Measurements from ENCODE around the gene GNG12. TPM values are rescaled to one million over a fixed set of nuclear protein-coding genes. Genes with fewer than 3 reads are reported as not detected.
"Not testable (repeated sequence)": the region's sequence is repeated elsewhere in the genome, so short reads cannot be mapped to it uniquely, and the experiment has no call there.

GNG12 gene
- total RNA-seq, 2 experiments from 2014 or later, result 0.12 TPM

GRCh38 chr1:67668660-67669059, 164.6 kb downstream of the GNG12 start:
- Mint-ChIP-seq H3K4me1 (ENCODE audit: low read depth) (no peaks in the 10 kb centered on the region), H3K27ac (no peak overlapping the region), H3K27me3 (peaks cover 11% of the 10 kb centered on the region), H3K4me3 (no peak overlapping the region), H3K9me3 (no peaks in the 10 kb centered on the region), H3K36me3 (no peaks in the 10 kb centered on the region)
- CTCF ChIA-PET, result no interaction called here
- DNase-seq, result no peak
- intact Hi-C loops (cut with micrococcal nuclease), result no loop called here
- POLR2A ChIA-PET, result no interaction called here

- H3K9me3 Mint-ChIP-seq, result no peaks in the 10 kb centered on the region
- H3K4me3 Mint-ChIP-seq, result no peak overlapping the region
- H3K36me3 Mint-ChIP-seq, result no peaks in the 10 kb centered on the region
- H3K27me3 Mint-ChIP-seq, result peaks cover 14% of the 10 kb centered on the region
- no peak overlapping the region for H3K27ac Mint-ChIP-seq
- no peaks in the 10 kb centered on the region for H3K4me1 Mint-ChIP-seq (ENCODE audit: low read depth)
- no peak for DNase-seq
- CTCF ChIA-PET, result no interaction called here
- intact Hi-C loops (cut with micrococcal nuclease), result no loop called here
- POLR2A ChIA-PET, result no interaction called here
Observed at GRCh38 chr1:67666636-67667035, 166.6 kb downstream of the GNG12 start.

- intact Hi-C loops (cut with micrococcal nuclease); POLR2A ChIA-PET: not testable (repeated sequence)
- H3K27me3 Mint-ChIP-seq, result peaks cover 18% of the 10 kb centered on the region
Observed at GRCh38 chr1:67665307-67665706, 168.0 kb downstream of the GNG12 start.

GRCh38 chr1:67664048-67664447, 169.2 kb downstream of the GNG12 start:
- no peak for DNase-seq
- Mint-ChIP-seq H3K9me3 (no peaks in the 10 kb centered on the region), H3K4me1 (ENCODE audit: low read depth) (no peaks in the 10 kb centered on the region), H3K36me3 (no peaks in the 10 kb centered on the region), H3K27me3 (peaks cover 21% of the 10 kb centered on the region), H3K4me3 (no peak overlapping the region), H3K27ac (no peak overlapping the region)
- ChIA-PET POLR2A (no interaction called here), CTCF (no interaction called here)
- intact Hi-C loops (cut with micrococcal nuclease), result no loop called here

More at GRCh38 chr1:67665307-67665706, 168.0 kb downstream of the GNG12 start:
- H3K4me1 Mint-ChIP-seq (ENCODE audit: low read depth); H3K9me3 Mint-ChIP-seq; CTCF ChIA-PET; DNase-seq; H3K27ac Mint-ChIP-seq; H3K36me3 Mint-ChIP-seq; H3K4me3 Mint-ChIP-seq: not testable (repeated sequence)

GRCh38 chr1:67662884-67663283, 170.4 kb downstream of the GNG12 start:
- Mint-ChIP-seq H3K9me3 (no peaks in the 10 kb centered on the region), H3K27ac (no peak overlapping the region), H3K36me3 (no peaks in the 10 kb centered on the region), H3K27me3 (peaks cover 21% of the 10 kb centered on the region), H3K4me3 (no peak overlapping the region), H3K4me1 (ENCODE audit: low read depth) (no peaks in the 10 kb centered on the region)
- ChIA-PET CTCF (interaction anchor here (0.5 to 1.0 kb wide), 2 partner anchors 102 to 663 kb away, joined by 3 read pairs; no protein-coding TSS in a partner anchor), POLR2A (no interaction called here)
- DNase-seq, result no peak
- intact Hi-C loops (cut with micrococcal nuclease), result no loop called here

GRCh38 chr1:67659229-67659628, 174.0 kb downstream of the GNG12 start:
- DNase-seq, result no peak
- intact Hi-C loops (cut with micrococcal nuclease), result no loop called here
- peaks cover 18% of the 10 kb centered on the region for H3K27me3 Mint-ChIP-seq
- H3K9me3 Mint-ChIP-seq, result no peaks in the 10 kb centered on the region
- H3K36me3 Mint-ChIP-seq, result no peaks in the 10 kb centered on the region
- ChIA-PET POLR2A (no interaction called here), CTCF (interaction anchor here (1.2 kb wide), 1 partner anchor 106 kb away, joined by 3 read pairs; no protein-coding TSS in a partner anchor)
- H3K27ac Mint-ChIP-seq, result no peak overlapping the region
- no peak overlapping the region for H3K4me3 Mint-ChIP-seq
- no peaks in the 10 kb centered on the region for H3K4me1 Mint-ChIP-seq (ENCODE audit: low read depth)

- DNase-seq; H3K9me3 Mint-ChIP-seq; H3K27ac Mint-ChIP-seq; intact Hi-C loops (cut with micrococcal nuclease); H3K36me3 Mint-ChIP-seq; H3K4me3 Mint-ChIP-seq; POLR2A ChIA-PET; H3K4me1 Mint-ChIP-seq (ENCODE audit: low read depth): not testable (repeated sequence)
- peaks cover 15% of the 10 kb centered on the region for H3K27me3 Mint-ChIP-seq
- CTCF ChIA-PET, result interaction anchor here (1.0 to 1.1 kb wide), 2 partner anchors 89 to 103 kb away, joined by 3 read pairs; no protein-coding TSS in a partner anchor
Observed at GRCh38 chr1:67657152-67657551, 176.1 kb downstream of the GNG12 start.

GRCh38 chr1:67655581-67655980, 177.7 kb downstream of the GNG12 start:
- Mint-ChIP-seq H3K9me3 (no peaks in the 10 kb centered on the region), H3K27me3 (peaks cover 7% of the 10 kb centered on the region), H3K4me1 (ENCODE audit: low read depth) (no peaks in the 10 kb centered on the region), H3K4me3 (no peak overlapping the region), H3K36me3 (no peaks in the 10 kb centered on the region), H3K27ac (no peak overlapping the region)
- DNase-seq, result no peak
- intact Hi-C loops (cut with micrococcal nuclease), result no loop called here
- CTCF ChIA-PET, result interaction anchor here (0.9 kb wide), 1 partner anchor 87 kb away, joined by 3 read pairs; no protein-coding TSS in a partner anchor
- POLR2A ChIA-PET, result no interaction called here

GRCh38 chr1:67653304-67653703, 180.0 kb downstream of the GNG12 start:
- Mint-ChIP-seq H3K36me3 (no peaks in the 10 kb centered on the region), H3K4me1 (ENCODE audit: low read depth) (no peaks in the 10 kb centered on the region), H3K27ac (no peak overlapping the region), H3K4me3 (no peak overlapping the region), H3K27me3 (peaks cover 1% of the 10 kb centered on the region), H3K9me3 (no peaks in the 10 kb centered on the region)
- no peak for DNase-seq
- ChIA-PET POLR2A (interaction anchor here (0.9 kb wide), 1 partner anchor 31 kb away, joined by 3 read pairs; no protein-coding TSS in a partner anchor), CTCF (interaction anchor here (1.1 kb wide), 1 partner anchor 107 kb away, joined by 3 read pairs; no protein-coding TSS in a partner anchor)
- intact Hi-C loops (cut with micrococcal nuclease), result loop anchor here (2.0 kb wide), 1 partner anchor 29 kb away; no protein-coding TSS in a partner anchor

GRCh38 chr1:67652800-67653199, 180.5 kb downstream of the GNG12 start:
- Mint-ChIP-seq H3K9me3 (no peaks in the 10 kb centered on the region), H3K36me3 (no peaks in the 10 kb centered on the region), H3K4me3 (no peak overlapping the region), H3K27me3 (peaks cover 1% of the 10 kb centered on the region), H3K27ac (no peak overlapping the region), H3K4me1 (ENCODE audit: low read depth) (no peaks in the 10 kb centered on the region)
- POLR2A ChIA-PET, result no interaction called here
- intact Hi-C loops (cut with micrococcal nuclease), result loop anchor here (2.0 kb wide), 1 partner anchor 30 kb away; no protein-coding TSS in a partner anchor
- CTCF ChIA-PET, result interaction anchor here (1.1 kb wide), 1 partner anchor 107 kb away, joined by 3 read pairs; no protein-coding TSS in a partner anchor
- DNase-seq, result peak; percentile 14

Other genes starting within 250 kb of the GNG12 start
- 10 to 100 TPM; 36.2 to 39.1 TPM for gene GADD45A, start 148.3 kb downstream of the GNG12 start, total RNA-seq
- gene DIRAS3, start 217.2 kb upstream of the GNG12 start, total RNA-seq, result not detected